Measurements from ENCODE around the gene CALD1.

Gene CALD1

GRCh38 chr7:134900166-134900982 lies 120.9 kb downstream of the CALD1 start:
- no peak for DNase-seq

- DNase-seq: no peak
Measured at GRCh38 chr7:134901389-134902020, 122.1 kb downstream of the CALD1 start.

- no peak for DNase-seq
Measured at GRCh38 chr7:134902058-134902457, 122.6 kb downstream of the CALD1 start.

GRCh38 chr7:134903073-134903790 lies 123.8 kb downstream of the CALD1 start:
- DNase-seq: no peak

- DNase-seq: no peak
Measured at GRCh38 chr7:134905375-134905774, 125.9 kb downstream of the CALD1 start.

GRCh38 chr7:134907000-134907399 lies 127.6 kb downstream of the CALD1 start:
- DNase-seq: no peak

GRCh38 chr7:134907639-134908038 lies 128.2 kb downstream of the CALD1 start:
- DNase-seq: no peak

GRCh38 chr7:134908289-134908688 lies 128.9 kb downstream of the CALD1 start:
- no peak for DNase-seq

- DNase-seq: no peak
Measured at GRCh38 chr7:134910214-134910890, 130.9 kb downstream of the CALD1 start.

- no peak for DNase-seq
Measured at GRCh38 chr7:134910968-134911367, 131.5 kb downstream of the CALD1 start.

- no peak for DNase-seq
Measured at GRCh38 chr7:134916171-134916883, 136.9 kb downstream of the CALD1 start.

GRCh38 chr7:134919240-134919641 lies 139.8 kb downstream of the CALD1 start:
- DNase-seq: no peak

- DNase-seq: no peak
Measured at GRCh38 chr7:134920026-134920753, 140.8 kb downstream of the CALD1 start.

- DNase-seq: no peak
Measured at GRCh38 chr7:134922720-134923704, 143.6 kb downstream of the CALD1 start.

- DNase-seq: no peak
Measured at GRCh38 chr7:134925766-134926165, 146.3 kb downstream of the CALD1 start.

- DNase-seq: no peak
Measured at GRCh38 chr7:134926396-134926795, 147.0 kb downstream of the CALD1 start.

GRCh38 chr7:134927076-134927475 lies 147.6 kb downstream of the CALD1 start:
- DNase-seq: no peak

- no peak for DNase-seq
Measured at GRCh38 chr7:134927723-134928122, 148.3 kb downstream of the CALD1 start.

- DNase-seq: no peak
Measured at GRCh38 chr7:134928554-134928953, 149.1 kb downstream of the CALD1 start.

GRCh38 chr7:134931487-134931886 lies 152.1 kb downstream of the CALD1 start:
- no peak for DNase-seq

All from hematopoietic multipotent progenitor cell treated with erythropoietin and hydrocortisone succinate and interleukin-3 and kit ligand, for 6 days (in vitro differentiated cells).